GM12878 (cell line): ENCODE measurements around the gene RIPK4. TPM values are rescaled to one million over a fixed set of nuclear protein-coding genes. Genes with fewer than 3 reads are reported as not detected.

ENCODE experiments used
- ATAC-seq: fragments of 200-7000 bp; cut with Tn5 transposase; 3 replicates; pipeline ENCODE4 v1.9.1; 2020; ENCODE audit warnings: mild to moderate bottlenecking, moderate library complexity
- BruUV-seq: library from RNA; stranded (reverse); fragments of 400-500 nt; replicated peaks from 2 replicates; lab custom pipeline; 2021; lab: Mats Ljungman, UMichigan
- CTCF ChIA-PET: fragments of 300-600 bp; sonication (Branson Sonifier 250); formaldehyde crosslinking; extraction: SDS; loops from one replicate; lab custom pipeline; 2021; ENCODE audit warnings: inconsistent platforms; lab: Yijun Ruan, JAX
- POLR2A ChIA-PET: fragments of 350-600 bp; formaldehyde crosslinking; extraction: SDS; loops from one replicate; lab custom pipeline; 2021; ENCODE audit warnings: inconsistent platforms; lab: Charles Lee
- RAD21 ChIA-PET: fragments of 300-600 bp; sonication (Branson Sonifier 250); formaldehyde crosslinking; loops from one replicate; lab custom pipeline; 2023; ENCODE audit warnings: antibody characterized with exemption; ENCODE audit not compliant: unreplicated experiment; lab: Charles Lee
- SMC1A ChIA-PET: fragments of 300-600 bp; sonication (Branson Sonifier 250); formaldehyde crosslinking; loops from one replicate; lab custom pipeline; 2023; ENCODE audit not compliant: unreplicated experiment, uncharacterized antibody; lab: Charles Lee
- DNase-seq: peaks from one replicate; pipeline ENCODE4 v3.0.0-alpha.2; 2011; ENCODE audit warnings: low read depth, low spot score
- FAIRE-seq: peaks from 3 replicates; lab custom pipeline; 2011; peaks lifted over from hg19 to GRCh38; lab: Jason Lieb, UNC
- H2AFZ ChIP-seq: 2 replicates; pipeline ENCODE4 v1.6.0; 2011; ENCODE audit warnings: low read depth, low read length, control low read depth; ENCODE audit not compliant: control insufficient read depth
- H3K27ac ChIP-seq: 2 replicates; pipeline ENCODE4 v1.5.1; 2011; ENCODE audit warnings: control low read depth; ENCODE audit not compliant: control insufficient read depth, insufficient read depth
- H3K27me3 ChIP-seq, 2 experiments: replicated peaks in 1 of 2; 2 replicates each; pipeline versions ENCODE4 v1.6.0 to v1.6.1; 2011; ENCODE audit warnings: low read length in 1 of 2; ENCODE audit not compliant: control insufficient read depth in 2 of 2, insufficient read depth in 2 of 2
- H3K36me3 ChIP-seq, 2 experiments: 2 replicates each; pipeline ENCODE4 v1.5.1; 2011; ENCODE audit warnings: low read length in 1 of 2; ENCODE audit not compliant: control insufficient read depth in 2 of 2, insufficient read depth in 2 of 2
- H3K4me1 ChIP-seq: 2 replicates; pipeline ENCODE4 v1.6.1; 2011; ENCODE audit warnings: mild to moderate bottlenecking, low read length, moderate library complexity, mixed read lengths; ENCODE audit not compliant: control insufficient read depth, insufficient read depth
- H3K4me2 ChIP-seq: 2 replicates; pipeline ENCODE4 v1.6.0; 2011; ENCODE audit warnings: control low read depth; ENCODE audit not compliant: control insufficient read depth, insufficient read depth
- H3K4me3 ChIP-seq: fragments of 200-600 bp; sonication (generic); 2 replicates; pipeline ENCODE4 v1.5.1; 2016
- H3K79me2 ChIP-seq: 2 replicates; pipeline ENCODE4 v1.6.0; 2011; ENCODE audit warnings: low read length; ENCODE audit not compliant: control insufficient read depth, insufficient read depth
- H3K9ac ChIP-seq: 2 replicates; pipeline ENCODE4 v1.8.0; 2011; ENCODE audit warnings: low read length, control low read depth, mixed read lengths; ENCODE audit not compliant: control insufficient read depth, insufficient read depth
- H3K9me3 ChIP-seq: replicated peaks from 3 replicates; pipeline ENCODE4 v1.5.1; 2011; ENCODE audit warnings: mild to moderate bottlenecking, low read length; ENCODE audit not compliant: control insufficient read depth, insufficient read depth
- H4K20me1 ChIP-seq: 2 replicates; pipeline ENCODE4 v1.6.0; 2011; ENCODE audit not compliant: control insufficient read depth, insufficient read depth
- ATF2 ChIP-seq: IDR thresholded peaks from 2 replicates; pipeline ENCODE4 v1.6.1; 2012; ENCODE audit warnings: low read length, inconsistent platforms
- RUNX3 ChIP-seq: IDR thresholded peaks from 2 replicates; pipeline ENCODE4 v1.6.1; 2012; ENCODE audit warnings: low read length, inconsistent platforms
- TAF1 ChIP-seq: IDR thresholded peaks from 2 replicates; pipeline ENCODE4 v1.6.1; 2011; ENCODE audit warnings: mild to moderate bottlenecking, low read depth, low read length, borderline replicate concordance
- WGBS: methylation state at CpG from one replicate; pipeline ENCODE4 v1.1.6; 2016; ENCODE audit warnings: low lambda C conversion rate; ENCODE audit not compliant: insufficient replicate concordance, insufficient coverage; ENCODE audit errors: missing lambda C conversion rate; 5-methylcytosine and 5-hydroxymethylcytosine counted together
- in situ Hi-C: fragments of 300-500 bp; cut with MboI; formaldehyde crosslinking; loops from 9 replicates; pipeline ENCODE4 v1.14.3; 2018; ENCODE audit warnings: mixed read lengths
- intact Hi-C: fragments of 100-400 bp; cut with micrococcal nuclease; formaldehyde crosslinking; loops from one replicate; pipeline ENCODE4 v1.14.2; 2022; ENCODE audit not compliant: unreplicated experiment
- polyA plus RNA-seq, 11 experiments: library from polyadenylated mRNA; depleted of rRNA in 4 of 11; unstranded in 6 of 11; stranded (reverse) in 5 of 11; fragments of >200 nt; fragmentation: Nextera tagmentation in 4 of 11; fragmentation: Illumina TruSeq in 1 of 11; extraction: Ambion mirVana in 4 of 11; extraction: Trizol in 1 of 11; gene quantifications; 1 replicate in 1 of 11; 2 replicates in 10 of 11; pipeline versions ENCODE4 v1.2.1 to v1.2.3, GENCODE V29; 2011 to 2016; ENCODE audit warnings: inconsistent platforms in 2 of 11, missing spikeins in 2 of 11, low read depth in 1 of 11
- total RNA-seq, 4 experiments: library from RNA; depleted of rRNA in 3 of 4; stranded (reverse); fragments of >200 nt in 3 of 4; fragmentation: Illumina TruSeq in 1 of 4; extraction: Trizol in 1 of 4; gene quantifications; 2 replicates each; pipeline versions ENCODE4 v1.2.1 to v1.2.3, GENCODE V29; 2013 to 2021

The RIPK4 gene
- total and polyA plus RNA-seq, 10 of the 15 experiments (the other 5 are each of a cell fraction or from before 2014, with no cell fraction given) = 0.05 TPM; not detected in 9

GRCh38 chr21:41767606-41768436 is 969 bp upstream of the RIPK4 start:
- SMC1A ChIA-PET = interaction anchor here (1.0 to 3.1 kb wide), 10 partner anchors 49 to 485 kb away, joined by 3 to 13 read pairs (median 4); no protein-coding TSS in a partner anchor
- H3K36me3 ChIP-seq = no peaks in the 10 kb centered on the region
- in situ Hi-C loops (no loop called here), intact Hi-C loops (no loop called here)
- H3K4me3 ChIP-seq = no peak overlapping the region; the same call in 1 of the 2 replicates
- CTCF ChIA-PET = interaction anchor here (0.6 to 3.4 kb wide), 14 partner anchors 9 to 485 kb away, joined by 3 to 21 read pairs (median 4); no protein-coding TSS in a partner anchor
- no peaks in the 10 kb centered on the region for H3K79me2 ChIP-seq
- no peaks in the 10 kb centered on the region for H4K20me1 ChIP-seq
- H2AFZ ChIP-seq = no peak overlapping the region
- TF ChIP-seq ATF2 (no peak), RUNX3 (no peak), TAF1 (no peak)
- no peak overlapping the region for H3K9ac ChIP-seq
- no peak overlapping the region; the same call in 1 of the 2 replicates for H3K4me2 ChIP-seq
- no peaks in the 10 kb centered on the region; the same call in 1 of the 3 replicates for H3K9me3 ChIP-seq
- FAIRE-seq = no peak
- BruUV-seq = no TSS peak
- no peak overlapping the region for H3K27ac ChIP-seq
- WGBS = 2% methylated on average over 26 of the region's 26 CpGs
- RAD21 ChIA-PET = interaction anchor here (1.0 to 1.4 kb wide), 11 partner anchors 12 to 484 kb away, joined by 3 to 10 read pairs (median 3); no protein-coding TSS in a partner anchor
- POLR2A ChIA-PET = interaction anchor here (0.7 to 1.7 kb wide), 4 partner anchors 11 to 398 kb away, joined by 3 to 6 read pairs (median 4); no protein-coding TSS in a partner anchor
- DNase-seq = no peak
- H3K4me1 ChIP-seq = no peaks in the 10 kb centered on the region
- peak; percentile 37; the same call in 1 of the 3 replicates for ATAC-seq
- peaks cover 10 to 32% of the 10 kb centered on the region in 2 experiments for H3K27me3 ChIP-seq
